Measurements from ENCODE around the gene ARHGAP18. TPM values are rescaled to one million over a fixed set of nuclear protein-coding genes. Genes with fewer than 3 reads are reported as not detected.
A peak's percentile ranks its signal among the peaks of the same experiment; 100 is the strongest.

The ARHGAP18 gene
- total and polyA plus RNA-seq, 10 of the 15 experiments (the other 5 are each of a cell fraction or from before 2014, with no cell fraction given): 18.2 to 52.2 (median 31.7) TPM

GRCh38 chr6:129691043-129691640 lies 18.8 kb downstream of the ARHGAP18 start:
- CTCF ChIA-PET: interaction anchor here (1.3 kb wide), 1 partner anchor 9 kb away, joined by 5 read pairs; no protein-coding TSS in a partner anchor

GRCh38 chr6:129686941-129687627 lies 22.9 kb downstream of the ARHGAP18 start:
- Histone ChIP-seq H3K4me3 (peak overlapping the region; percentile 36; the same call in 1 of the 2 replicates), H3K4me2 (ENCODE audit: control insufficient read depth, insufficient read depth) (peak overlapping the region; percentile 97), H3K9me3 (replicated peaks; ENCODE audit: control insufficient read depth, insufficient read depth, low read length) (no peaks in the 10 kb centered on the region; the same call in 2 of the 3 replicates), H3K9ac (ENCODE audit: control insufficient read depth, insufficient read depth, low read length) (peak overlapping the region; percentile 7; the same call in 1 of the 2 replicates), H3K36me3 (ENCODE audit: control insufficient read depth in 2 of 2, insufficient read depth in 2 of 2, low read length in 1 of 2) (0 out of 4 replicates have a peak, but pooled peaks cover 0 to 13% of the 10 kb centered on the region in 2 experiments), H3K79me2 (ENCODE audit: control insufficient read depth, insufficient read depth, low read length) (peaks cover 91% of the 10 kb centered on the region), H3K27me3 (replicated peaks in 1 of 2; ENCODE audit: control insufficient read depth in 2 of 2, insufficient read depth in 2 of 2, low read length in 1 of 2) (no peaks in the 10 kb centered on the region), H3K27ac (ENCODE audit: control insufficient read depth, insufficient read depth) (peak overlapping the region; percentile 93), H2AFZ (ENCODE audit: control insufficient read depth, low read depth, low read length) (peak overlapping the region; percentile 35; the same call in 1 of the 2 replicates), H4K20me1 (ENCODE audit: control insufficient read depth, insufficient read depth) (no peaks in the 10 kb centered on the region), H3K4me1 (ENCODE audit: control insufficient read depth, insufficient read depth, low read length) (peaks cover 56% of the 10 kb centered on the region)
- intact Hi-C loops (cut with micrococcal nuclease; ENCODE audit: unreplicated experiment) (no loop called here), in situ Hi-C loops (cut with MboI) (no loop called here)
- peak; percentile 76 for DNase-seq (ENCODE audit: low read depth, low spot score)
- CTCF ChIA-PET: interaction anchor here (0.9 to 3.4 kb wide), 8 partner anchors 11 to 89 kb away, joined by 3 to 12 read pairs (median 5); partner anchors contain the start of gene ARHGAP18
- FAIRE-seq: peak; percentile 84
- SMC1A ChIA-PET (ENCODE audit: uncharacterized antibody, unreplicated experiment): interaction anchor here (1.4 to 22.4 kb wide), 7 partner anchors 9 to 89 kb away, joined by 3 to 434 read pairs (median 32); partner anchors contain the start of gene ARHGAP18
- POLR2A ChIA-PET: interaction anchor here (2.1 to 8.6 kb wide), 6 partner anchors 9 to 23 kb away, joined by 7 to 85 read pairs (median 46); partner anchors contain the start of gene ARHGAP18
- ATAC-seq: peak; percentile 73
- RAD21 ChIA-PET (ENCODE audit: unreplicated experiment): interaction anchor here (0.6 to 8.5 kb wide), 8 partner anchors 8 to 80 kb away, joined by 3 to 138 read pairs (median 13); partner anchors contain the start of gene ARHGAP18
- 1% methylated on average over 6 of the region's 7 CpGs for WGBS (ENCODE audit: insufficient coverage, insufficient replicate concordance, low lambda C conversion rate, missing lambda C conversion rate)
- no TSS peak for BruUV-seq (replicated peaks)
- TF ChIP-seq ATF2 (IDR thresholded peaks at IDR 0.05; ENCODE audit: low read length): peak; percentile 58; the same call in 1 of the 2 replicates
- TF ChIP-seq TCF12 (IDR thresholded peaks at IDR 0.05; ENCODE audit: low read depth, low read length): 0 out of 2 replicates have a peak, but pooled peaks have one; percentile 30
- TF ChIP-seq NBN (IDR thresholded peaks at IDR 0.05): 0 out of 2 replicates have a peak, but pooled peaks have one; percentile 20
- TF ChIP-seq MYB (IDR thresholded peaks at IDR 0.05; ENCODE audit: borderline replicate concordance, low read depth, low read length): no peak
- no peak for TF ChIP-seq BCL11A (IDR thresholded peaks at IDR 0.05; ENCODE audit: low read depth, low read length)
- peak; percentile 93 for TF ChIP-seq RUNX3 (IDR thresholded peaks at IDR 0.05; ENCODE audit: low read length)
- TF ChIP-seq ETV6 (conservative IDR thresholded peaks at IDR 0.05 in 1 of 2, IDR thresholded peaks at IDR 0.05 in 1 of 2; ENCODE audit: borderline replicate concordance in 1 of 2, low read depth in 1 of 2): peak in 1 of 2 experiments; percentile 45; a peak in 1 of 4 replicates
- 0 out of 2 replicates have a peak, but pooled peaks have one; percentile 58 for TF ChIP-seq ZNF24 (IDR thresholded peaks at IDR 0.05)
- TF ChIP-seq, protein P1, sequence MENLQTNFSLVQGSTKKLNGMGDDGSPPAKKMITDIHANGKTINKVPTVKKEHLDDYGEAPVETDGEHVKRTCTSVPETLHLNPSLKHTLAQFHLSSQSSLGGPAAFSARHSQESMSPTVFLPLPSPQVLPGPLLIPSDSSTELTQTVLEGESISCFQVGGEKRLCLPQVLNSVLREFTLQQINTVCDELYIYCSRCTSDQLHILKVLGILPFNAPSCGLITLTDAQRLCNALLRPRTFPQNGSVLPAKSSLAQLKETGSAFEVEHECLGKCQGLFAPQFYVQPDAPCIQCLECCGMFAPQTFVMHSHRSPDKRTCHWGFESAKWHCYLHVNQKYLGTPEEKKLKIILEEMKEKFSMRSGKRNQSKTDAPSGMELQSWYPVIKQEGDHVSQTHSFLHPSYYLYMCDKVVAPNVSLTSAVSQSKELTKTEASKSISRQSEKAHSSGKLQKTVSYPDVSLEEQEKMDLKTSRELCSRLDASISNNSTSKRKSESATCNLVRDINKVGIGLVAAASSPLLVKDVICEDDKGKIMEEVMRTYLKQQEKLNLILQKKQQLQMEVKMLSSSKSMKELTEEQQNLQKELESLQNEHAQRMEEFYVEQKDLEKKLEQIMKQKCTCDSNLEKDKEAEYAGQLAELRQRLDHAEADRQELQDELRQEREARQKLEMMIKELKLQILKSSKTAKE (IDR thresholded peaks at IDR 0.05; ENCODE audit: low read depth, poor library complexity, severe bottlenecking): peak; percentile 56

More at GRCh38 chr6:129691043-129691640, 18.8 kb downstream of the ARHGAP18 start:
- 86% methylated on average over 5 of the region's 5 CpGs for WGBS (ENCODE audit: insufficient coverage, insufficient replicate concordance, low lambda C conversion rate, missing lambda C conversion rate)
- in situ Hi-C loops (cut with MboI): no loop called here
- FAIRE-seq (no peak), DNase-seq (ENCODE audit: low read depth, low spot score) (no peak), ATAC-seq (no peak)
- no peak overlapping the region for H3K9ac ChIP-seq (ENCODE audit: control insufficient read depth, insufficient read depth, low read length)
- H3K4me2 ChIP-seq (ENCODE audit: control insufficient read depth, insufficient read depth): no peak overlapping the region
- no peak overlapping the region for H3K27ac ChIP-seq (ENCODE audit: control insufficient read depth, insufficient read depth)
- no peaks in the 10 kb centered on the region for H4K20me1 ChIP-seq (ENCODE audit: control insufficient read depth, insufficient read depth)
- POLR2A ChIA-PET: interaction anchor here (1.0 kb wide), 1 partner anchor 19 kb away, joined by 4 read pairs; the partner anchor contains the start of gene ARHGAP18
- H3K9me3 ChIP-seq (replicated peaks; ENCODE audit: control insufficient read depth, insufficient read depth, low read length): no peaks in the 10 kb centered on the region; the same call in 2 of the 3 replicates
- H3K36me3 ChIP-seq (ENCODE audit: control insufficient read depth in 2 of 2, insufficient read depth in 2 of 2, low read length in 1 of 2): peaks cover 0 to 13% of the 10 kb centered on the region in 2 experiments; a peak in 2 of 4 replicates
- no TSS peak for BruUV-seq (replicated peaks)
- intact Hi-C loops (cut with micrococcal nuclease; ENCODE audit: unreplicated experiment): no loop called here
- peak; percentile 62; the same call in 1 of the 2 replicates for TF ChIP-seq ZNF24 (IDR thresholded peaks at IDR 0.05)
- no peak for TF ChIP-seq SP1 (IDR thresholded peaks at IDR 0.05; ENCODE audit: low read depth, low read length)
- no peak overlapping the region for H3K4me3 ChIP-seq
- SMC1A ChIA-PET (ENCODE audit: uncharacterized antibody, unreplicated experiment): interaction anchor here (0.9 kb wide), 1 partner anchor 8 kb away, joined by 6 read pairs; no protein-coding TSS in a partner anchor
- H2AFZ ChIP-seq (ENCODE audit: control insufficient read depth, low read depth, low read length): no peak overlapping the region
- H3K79me2 ChIP-seq (ENCODE audit: control insufficient read depth, insufficient read depth, low read length): peaks cover 96% of the 10 kb centered on the region
- RAD21 ChIA-PET (ENCODE audit: unreplicated experiment): no interaction called here
- peaks cover 62% of the 10 kb centered on the region for H3K4me1 ChIP-seq (ENCODE audit: control insufficient read depth, insufficient read depth, low read length)
- H3K27me3 ChIP-seq (replicated peaks in 1 of 2; ENCODE audit: control insufficient read depth in 2 of 2, insufficient read depth in 2 of 2, low read length in 1 of 2): no peaks in the 10 kb centered on the region

Measured in GM12878 (cell line).